Amniotic stem cell (primary cell): ENCODE data around the gene ZNF831.

ENCODE experiments used
- DNase-seq: peaks from one replicate; lab custom pipeline; 2025; lab: John Stamatoyannopoulos, UW

Gene ZNF831

DNA sequence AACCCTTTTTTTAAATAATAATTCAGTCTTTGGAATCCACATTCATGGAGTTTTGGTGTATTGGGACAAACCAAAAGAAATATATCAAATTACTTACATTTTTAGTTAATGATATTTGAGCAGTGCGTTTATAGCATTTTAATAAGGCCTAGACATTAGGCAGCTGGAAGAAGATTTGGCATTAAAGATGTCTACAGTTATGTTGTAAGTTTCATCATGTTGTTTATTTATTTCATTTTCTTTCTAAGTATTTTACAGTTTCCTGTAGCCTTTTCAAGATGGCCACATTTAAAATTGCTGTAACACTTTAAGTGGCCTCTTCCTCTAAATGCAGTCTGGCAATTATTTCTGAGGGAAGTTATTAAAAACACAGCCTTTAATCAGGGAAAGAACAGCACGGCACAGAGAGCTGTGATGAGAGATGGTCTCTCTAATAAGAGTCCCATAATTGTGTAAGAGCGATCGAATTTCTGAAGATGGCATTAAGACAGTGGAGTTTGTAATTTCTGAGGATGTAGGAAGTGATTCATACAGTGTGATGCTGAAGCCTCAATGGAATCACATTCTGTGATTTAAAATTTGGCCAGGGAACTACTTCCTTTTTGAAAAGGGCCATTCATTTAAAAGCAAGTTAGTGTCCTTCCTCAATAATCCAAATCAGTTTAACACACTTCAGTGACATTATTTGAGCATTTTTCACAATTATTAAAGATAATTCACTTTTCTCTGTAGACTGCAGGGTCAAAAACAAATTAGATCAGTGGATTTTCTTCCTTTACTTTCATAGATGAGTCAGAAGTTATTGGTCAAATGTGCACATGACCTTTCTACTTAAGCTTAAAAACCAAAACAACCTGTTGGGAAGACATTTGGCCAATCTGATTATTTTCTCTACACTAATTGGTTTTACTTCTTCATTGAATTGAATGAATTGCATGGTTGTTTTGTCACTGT, 84.4 kb downstream of the ZNF831 start:
- DNase-seq = no peak

DNA sequence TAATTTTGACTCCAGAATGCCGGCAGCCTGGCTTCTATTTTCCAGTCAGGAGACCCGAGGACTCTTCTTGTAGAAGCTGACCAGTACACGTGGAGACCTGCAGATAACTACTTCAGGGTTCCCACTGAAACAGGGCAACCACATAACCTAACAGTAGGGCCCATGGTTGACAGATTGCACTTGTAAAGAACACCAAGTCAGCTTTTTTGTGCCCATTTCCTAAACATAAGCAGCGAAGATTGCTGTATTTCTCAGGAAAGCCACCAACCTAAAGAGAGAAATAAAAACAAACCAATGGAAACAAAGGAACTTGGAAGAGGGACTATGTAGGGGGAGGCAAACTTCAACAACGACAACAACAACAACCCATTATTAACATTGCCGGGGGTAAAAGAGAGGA, 86.7 kb downstream of the ZNF831 start:
- DNase-seq = no peak

DNA sequence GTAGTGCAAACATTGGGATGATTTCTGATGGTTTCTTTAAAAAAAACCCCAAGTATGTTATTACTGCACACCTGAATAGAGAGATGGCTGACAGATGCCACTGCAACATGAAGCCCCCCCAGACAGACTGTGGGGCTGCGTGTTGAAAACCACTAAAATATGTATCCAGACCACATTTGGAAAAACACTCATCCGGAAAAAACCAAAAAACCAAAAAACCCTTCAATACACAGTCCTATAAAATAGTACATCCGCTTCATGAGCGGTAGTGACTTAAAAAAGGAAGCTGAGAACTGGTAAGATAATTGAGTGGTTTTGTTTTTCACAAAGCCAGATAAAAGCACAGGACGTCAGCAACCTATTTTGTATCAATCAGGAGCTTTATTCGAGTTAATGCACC, 89.7 kb downstream of the ZNF831 start:
- DNase-seq = no peak

DNA sequence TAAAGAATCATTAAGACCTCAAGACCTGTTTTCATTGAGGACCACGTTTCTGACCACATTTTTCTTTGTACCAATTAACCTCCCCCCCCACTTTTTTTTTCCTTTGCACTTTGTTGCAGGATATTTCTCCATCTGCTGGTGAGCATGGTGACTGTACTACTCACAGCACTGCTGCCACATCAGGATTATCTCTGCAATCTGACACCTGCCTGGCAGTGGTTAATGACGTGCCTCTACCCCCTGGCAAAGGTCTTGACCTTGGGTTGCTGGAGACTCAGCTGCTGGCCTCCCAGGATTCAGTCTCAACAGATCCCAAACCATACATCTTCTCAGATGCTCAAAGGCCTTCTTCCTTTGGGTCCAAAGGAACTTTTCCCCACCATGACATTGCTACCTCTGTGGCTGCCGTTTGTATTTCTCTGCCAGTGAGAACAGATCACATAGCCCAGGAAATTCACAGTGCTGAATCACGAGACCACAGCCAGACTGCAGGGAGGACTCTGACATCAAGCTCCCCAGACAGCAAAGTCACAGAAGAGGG, 90.2 kb downstream of the ZNF831 start:
- no peak for DNase-seq

DNA sequence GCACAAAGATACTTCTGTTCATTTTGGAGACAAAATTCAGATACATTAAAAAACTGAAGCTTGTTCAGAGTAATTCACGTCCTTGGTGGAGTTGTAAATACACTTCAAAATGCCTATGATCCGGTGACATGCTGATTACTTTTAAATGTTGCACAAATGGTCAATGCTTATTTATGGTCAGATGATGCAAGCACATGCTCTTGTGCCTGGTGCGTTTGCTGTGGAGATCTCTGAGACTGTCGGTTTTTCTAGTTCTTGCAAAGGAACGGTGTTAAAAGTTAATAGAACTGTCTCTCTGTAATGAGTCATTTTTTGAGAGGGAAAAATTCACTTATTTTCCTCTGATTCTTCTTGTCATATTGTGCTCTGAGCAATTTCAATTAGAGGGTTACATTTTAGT, 91.6 kb downstream of the ZNF831 start:
- DNase-seq = no peak

DNA sequence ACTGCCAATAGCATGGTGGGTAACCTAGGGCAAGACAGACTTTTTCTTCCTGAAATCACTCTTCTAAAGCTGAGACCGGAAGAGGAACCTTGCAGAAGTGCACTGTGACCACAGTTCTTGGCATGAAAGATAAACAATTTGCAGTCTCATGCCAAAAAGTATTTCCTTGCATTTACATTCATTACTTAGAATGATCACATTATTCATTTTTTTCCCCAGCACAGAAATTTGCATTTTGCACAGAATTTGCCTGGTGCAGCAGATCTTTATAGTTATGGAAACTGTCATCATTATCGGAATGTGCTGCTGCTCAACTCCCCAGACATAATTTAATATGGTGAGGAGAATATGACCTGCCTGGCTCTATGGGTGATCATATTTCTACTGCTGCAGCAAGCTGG, 94.6 kb downstream of the ZNF831 start:
- no peak for DNase-seq

DNA sequence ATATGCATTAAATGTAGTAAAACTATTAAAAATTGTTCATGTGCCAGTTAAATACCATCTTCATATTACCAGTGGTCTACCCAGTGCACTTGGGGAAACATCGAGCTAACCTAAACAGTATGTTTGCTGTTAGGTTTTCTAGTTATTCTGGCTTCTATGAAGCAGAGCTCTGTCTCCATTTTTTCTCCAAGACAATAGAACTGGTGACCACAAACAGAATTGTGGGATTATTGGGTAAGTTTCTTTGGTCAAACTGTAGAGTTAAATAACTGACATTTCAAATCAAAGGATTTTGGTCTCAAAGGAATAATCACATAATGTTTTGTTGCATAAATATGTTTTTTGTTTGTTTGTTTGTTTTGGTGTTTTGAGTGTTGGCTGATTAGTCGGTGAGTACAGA, 96.3 kb downstream of the ZNF831 start:
- no peak for DNase-seq

DNA sequence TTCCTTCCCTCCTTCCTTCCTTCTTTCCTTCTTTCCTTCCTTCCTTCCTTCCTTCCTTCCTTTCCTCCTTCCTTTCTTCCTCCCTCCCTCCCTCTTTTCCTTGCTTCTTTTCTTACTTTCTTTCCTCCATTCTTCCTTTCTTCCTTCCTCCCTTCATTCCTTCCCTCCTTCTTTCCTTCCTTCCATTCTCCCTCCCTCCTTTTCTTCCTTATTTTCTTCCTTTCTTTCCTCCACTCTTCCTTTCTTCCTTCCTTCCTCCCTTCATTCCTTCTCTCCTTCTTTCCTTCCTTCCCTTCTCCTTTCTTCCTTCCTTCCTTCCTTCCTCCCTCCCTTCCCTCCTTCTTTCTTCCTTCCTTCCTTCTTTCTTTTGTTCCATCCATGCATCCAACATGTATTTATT, 101.7 kb downstream of the ZNF831 start:
- no peak for DNase-seq

DNA sequence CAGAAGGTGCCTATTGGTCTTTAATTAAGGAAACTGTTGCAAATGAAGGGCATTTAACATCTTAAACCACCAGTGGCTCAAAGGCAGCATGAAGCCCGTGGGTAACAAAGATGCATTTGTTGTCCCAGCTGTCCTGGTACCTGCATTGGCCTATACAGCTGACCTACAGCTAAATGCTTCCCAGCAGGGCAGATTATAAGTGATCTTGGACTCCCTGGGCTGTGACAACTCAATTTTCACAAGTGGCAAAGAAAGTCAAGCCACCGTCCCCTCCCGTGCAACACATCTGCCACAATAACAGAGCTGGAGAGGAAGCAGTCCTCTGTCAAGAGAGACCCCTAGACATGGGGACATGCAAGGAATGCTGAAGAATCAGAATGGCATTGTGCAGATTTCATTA, 105.2 kb downstream of the ZNF831 start:
- no peak for DNase-seq

DNA sequence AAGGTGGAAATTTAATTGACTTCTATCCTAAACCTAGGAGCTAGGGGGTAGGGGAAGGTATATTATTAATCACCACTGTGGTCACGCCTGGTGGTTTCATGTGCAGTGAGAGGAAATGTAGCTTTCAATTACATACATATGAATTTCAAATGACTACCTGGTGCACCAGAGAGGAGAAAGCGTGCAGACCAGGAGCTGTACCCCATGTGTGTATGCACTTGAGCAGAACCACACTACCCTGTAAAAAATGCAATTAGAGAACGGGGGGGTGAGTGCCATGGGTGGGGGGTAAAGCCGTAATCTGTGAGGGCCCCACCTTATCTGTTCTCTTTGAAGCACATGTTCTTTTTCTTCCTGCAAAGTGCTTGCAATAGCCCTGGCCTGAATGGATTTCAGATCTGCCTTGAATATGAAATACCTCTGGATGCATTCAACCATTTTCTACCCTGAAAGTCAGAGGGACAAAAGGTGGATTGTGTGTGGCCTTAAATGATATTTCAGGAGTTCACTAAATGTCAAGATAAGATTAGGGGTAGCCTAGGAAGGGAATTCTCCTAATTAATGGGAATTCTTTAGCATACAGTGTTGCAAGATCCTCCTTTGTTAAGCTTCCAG, 105.9 kb downstream of the ZNF831 start:
- DNase-seq = no peak

DNA sequence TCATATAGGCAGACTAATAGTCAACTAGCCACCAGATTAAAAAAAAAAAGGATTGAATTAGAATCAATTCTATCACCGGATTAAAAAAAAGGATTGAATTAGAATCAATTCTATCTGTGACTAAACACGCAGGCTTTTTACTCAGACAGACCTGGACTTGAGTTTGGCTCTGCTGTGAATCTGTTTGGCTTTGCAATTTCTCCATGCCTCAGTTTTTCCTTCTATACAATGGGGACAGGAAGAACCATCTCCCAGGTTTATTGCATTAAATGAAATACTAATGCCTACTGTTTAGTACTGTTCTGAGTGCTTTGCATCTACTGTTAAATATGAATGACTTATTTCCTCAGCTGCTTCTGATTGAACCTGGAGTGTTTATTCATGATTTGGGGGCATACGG, 106.8 kb downstream of the ZNF831 start:
- no peak for DNase-seq

DNA sequence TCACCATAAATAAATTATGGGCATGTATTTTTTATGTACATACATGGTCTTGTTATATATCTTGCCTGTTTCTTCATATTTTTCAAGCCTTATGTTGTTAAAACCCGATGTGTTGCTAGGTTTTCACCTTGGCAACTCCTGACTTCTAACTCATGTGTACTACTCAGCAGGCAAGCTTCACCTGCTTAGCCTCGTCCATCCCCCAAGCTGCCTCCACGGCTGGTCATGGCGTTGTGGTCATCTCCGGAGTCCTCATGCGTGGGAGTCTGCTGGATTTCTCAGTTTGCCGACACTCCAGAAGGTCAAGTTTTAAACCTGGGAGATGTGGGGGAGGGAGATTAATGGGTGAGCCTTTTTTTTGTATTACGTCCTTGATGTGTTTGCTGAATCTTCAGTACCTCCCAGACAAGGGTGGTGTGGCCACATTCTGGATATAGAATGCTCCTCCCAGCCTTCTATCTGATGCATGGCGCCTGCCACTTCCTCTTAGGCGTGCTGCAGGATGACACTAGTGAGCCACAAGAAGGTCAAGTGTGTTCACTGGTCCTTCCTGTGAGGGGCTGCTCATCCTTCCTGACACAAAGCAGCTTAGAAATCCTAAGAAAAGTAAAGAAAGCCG, 110.2 kb downstream of the ZNF831 start:
- DNase-seq = no peak

DNA sequence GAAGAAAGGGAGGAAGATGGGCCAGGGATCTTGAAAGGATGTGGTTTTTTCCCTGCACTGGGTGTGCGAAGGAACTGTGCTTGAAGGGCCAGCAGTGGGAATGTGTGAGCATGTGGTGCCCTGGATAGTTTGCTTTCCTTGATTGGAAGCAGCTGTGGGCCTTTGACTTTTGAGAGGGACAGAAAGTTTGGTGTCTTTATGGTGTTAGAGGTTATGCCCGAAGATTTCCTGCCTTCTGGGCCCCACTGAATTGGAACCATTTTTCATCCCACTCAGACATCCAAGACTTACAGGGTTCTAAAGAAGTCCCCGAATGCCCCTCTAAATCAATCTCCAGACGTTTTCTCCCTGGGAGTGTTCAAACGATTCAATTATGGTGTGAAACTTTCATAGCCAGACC, 113.3 kb downstream of the ZNF831 start:
- DNase-seq = no peak

DNA sequence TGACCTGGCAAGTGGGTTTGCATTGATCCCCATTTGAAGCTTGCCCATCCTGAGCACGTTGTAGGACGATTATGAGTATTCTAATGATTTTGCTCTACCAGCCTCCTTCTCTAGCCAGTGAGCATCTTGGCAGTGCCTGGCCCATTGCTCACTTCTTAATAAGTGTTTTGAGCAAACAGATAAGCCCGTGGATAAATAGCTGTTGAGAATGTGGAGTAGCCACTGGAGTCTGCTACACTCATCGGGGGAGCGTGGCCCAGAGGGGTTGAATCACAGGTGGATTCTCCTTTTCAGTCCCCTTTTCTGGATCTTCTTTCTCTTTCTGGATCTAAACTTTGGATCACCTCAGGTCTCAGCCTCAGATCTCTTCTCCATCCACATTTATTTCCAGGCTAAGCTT, 120.8 kb downstream of the ZNF831 start:
- no peak for DNase-seq

DNA sequence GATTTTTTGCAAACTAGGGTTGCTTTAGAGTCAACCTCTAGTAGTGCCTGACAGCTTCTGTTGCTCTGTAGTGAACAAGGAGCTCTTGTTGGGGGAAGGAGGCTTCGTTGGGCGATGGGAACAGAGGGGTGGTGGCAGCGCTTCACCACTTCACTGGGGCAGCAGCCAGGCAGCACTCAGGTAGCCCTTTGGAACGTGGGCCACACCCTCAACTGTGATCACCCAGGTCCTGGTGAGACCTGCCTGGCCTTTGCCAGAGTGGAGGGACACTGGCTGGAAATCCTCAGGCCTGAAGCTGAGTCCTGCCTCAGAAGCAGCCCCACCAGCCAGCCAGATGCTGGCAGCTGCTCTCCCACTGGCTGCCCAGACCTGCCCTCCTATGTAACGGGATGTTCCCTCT, 126.4 kb downstream of the ZNF831 start:
- DNase-seq = no peak

DNA sequence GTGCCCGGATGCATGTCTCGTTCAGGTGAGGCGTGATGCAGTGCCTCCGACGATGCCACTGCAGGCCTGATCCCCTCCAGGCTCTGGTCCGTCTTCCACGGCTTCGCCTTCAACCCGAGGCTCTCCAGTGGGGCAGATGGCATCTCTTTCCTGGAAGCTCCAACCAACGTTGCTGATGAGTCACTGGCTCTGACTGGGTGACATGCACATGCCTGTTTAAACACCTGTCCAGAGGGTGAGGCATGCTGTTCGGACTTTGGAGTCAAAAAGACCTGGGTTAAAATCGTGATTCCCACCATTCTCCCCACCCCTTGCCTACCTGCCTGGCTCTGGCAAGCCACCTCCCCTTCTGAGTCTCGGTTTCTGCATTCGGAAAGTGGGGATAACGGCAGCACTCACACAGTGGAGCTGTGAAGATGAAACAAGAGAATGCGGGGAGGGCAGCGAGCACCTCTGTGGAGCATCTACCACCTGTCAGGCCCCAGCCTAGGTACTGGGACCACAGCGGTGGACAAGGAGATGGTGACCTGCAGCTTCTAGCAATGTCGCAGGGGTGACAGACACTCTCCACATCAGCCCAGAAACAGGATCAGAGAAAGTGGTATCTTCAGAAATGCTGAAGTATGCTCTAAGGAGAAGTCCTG, 128.2 kb downstream of the ZNF831 start:
- no peak for DNase-seq

DNA sequence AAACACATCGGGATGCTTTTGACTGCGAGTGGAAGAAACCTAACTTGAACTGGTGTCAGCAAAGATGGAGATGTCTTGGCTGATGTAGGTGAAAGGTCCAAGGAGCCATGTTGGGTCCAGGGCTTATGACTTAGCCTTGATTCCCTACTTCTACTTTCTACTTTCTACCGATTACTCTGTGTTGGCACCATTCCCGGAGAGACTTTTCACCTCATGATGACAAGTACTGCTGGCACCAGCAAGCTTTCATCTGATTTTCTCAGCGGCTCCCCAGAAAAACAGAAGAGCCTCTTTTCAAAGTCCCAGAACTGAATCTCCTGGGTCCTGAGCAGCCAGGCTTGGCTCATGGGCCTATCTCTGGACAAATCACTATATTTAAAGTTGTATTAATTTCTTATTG, 131.9 kb downstream of the ZNF831 start:
- no peak for DNase-seq

DNA sequence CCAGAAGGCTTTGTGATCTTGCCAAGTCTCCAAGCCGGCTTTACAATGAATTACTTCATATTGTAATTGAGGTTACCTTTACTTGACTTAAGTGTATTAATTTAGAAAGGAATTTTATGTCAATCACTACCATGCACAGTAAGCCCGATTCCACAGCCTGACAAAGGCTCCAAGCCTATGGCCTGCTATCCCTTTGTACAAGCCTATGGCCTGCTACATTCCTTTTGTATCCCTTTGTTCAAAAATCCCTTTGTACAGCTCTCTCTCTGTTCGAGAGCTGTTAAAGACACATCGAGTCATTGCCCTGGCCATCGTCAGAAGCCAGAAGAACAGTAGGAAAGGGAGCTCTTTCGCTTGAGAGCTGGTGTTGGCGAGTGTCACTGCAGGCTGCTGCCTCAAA, 134.1 kb downstream of the ZNF831 start:
- DNase-seq = no peak

DNA sequence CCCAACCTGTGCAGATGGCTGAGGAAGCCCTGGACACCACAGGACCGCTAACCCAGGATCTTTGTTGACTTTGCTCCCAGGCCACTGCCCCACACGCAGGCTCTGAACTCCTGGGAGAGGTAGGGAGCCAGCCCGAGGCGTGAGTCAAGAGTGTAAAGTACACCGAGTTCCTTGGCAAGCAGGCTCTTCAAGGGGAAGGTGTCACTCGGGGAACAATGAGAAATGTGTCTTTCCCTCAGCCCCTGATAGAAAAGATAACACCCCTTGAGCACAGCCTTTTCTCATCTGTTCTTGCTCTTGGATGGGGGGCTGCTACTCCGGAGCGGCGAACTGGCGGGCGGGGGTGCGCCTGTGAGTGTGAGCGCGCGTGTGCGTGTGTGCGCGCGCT, 136.3 kb downstream of the ZNF831 start:
- DNase-seq = no peak

DNA sequence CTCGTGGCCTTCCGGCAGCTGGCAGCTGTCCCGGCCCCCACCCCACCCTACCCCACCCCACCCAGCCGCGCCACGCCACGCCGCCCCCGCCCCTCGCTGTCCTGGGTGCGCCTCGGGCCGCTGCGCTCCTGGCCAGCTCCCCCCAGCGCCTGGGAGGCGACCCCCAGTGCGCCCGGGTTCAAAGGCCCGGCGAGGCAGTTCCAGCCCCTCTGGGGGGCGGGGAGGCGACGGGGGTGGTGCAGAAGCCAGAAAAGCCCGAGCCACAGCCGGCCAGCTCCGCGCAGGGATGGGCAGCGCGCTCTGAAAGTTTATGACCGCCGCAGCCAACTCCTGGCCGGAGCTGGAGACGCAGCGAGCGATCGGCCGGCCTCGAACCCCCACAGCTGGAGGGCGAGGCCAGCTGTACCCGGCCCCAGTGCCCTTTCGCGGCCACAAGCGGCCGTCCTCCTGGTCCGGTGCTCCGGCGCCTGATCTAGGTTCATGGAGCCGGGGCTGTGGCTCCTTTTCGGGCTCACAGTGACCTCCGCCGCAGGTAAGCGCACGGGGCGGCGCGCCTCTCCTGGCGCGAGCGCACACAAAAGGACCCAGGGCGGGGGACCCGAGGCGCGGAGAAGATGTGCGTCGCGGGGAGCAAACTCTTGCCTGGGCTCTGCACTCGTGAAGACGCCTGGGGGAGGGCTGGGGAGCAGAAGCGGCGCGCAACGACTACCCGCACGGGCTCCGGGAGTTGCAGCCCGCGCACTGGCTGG, 136.9 kb downstream of the ZNF831 start, which contains the start of gene EDN3:
EDN3 (plus strand) TSS at position 279 of the 749 bp plus-strand sequence; CDS start at position 481, 202 bp downstream.
- no peak for DNase-seq

DNA sequence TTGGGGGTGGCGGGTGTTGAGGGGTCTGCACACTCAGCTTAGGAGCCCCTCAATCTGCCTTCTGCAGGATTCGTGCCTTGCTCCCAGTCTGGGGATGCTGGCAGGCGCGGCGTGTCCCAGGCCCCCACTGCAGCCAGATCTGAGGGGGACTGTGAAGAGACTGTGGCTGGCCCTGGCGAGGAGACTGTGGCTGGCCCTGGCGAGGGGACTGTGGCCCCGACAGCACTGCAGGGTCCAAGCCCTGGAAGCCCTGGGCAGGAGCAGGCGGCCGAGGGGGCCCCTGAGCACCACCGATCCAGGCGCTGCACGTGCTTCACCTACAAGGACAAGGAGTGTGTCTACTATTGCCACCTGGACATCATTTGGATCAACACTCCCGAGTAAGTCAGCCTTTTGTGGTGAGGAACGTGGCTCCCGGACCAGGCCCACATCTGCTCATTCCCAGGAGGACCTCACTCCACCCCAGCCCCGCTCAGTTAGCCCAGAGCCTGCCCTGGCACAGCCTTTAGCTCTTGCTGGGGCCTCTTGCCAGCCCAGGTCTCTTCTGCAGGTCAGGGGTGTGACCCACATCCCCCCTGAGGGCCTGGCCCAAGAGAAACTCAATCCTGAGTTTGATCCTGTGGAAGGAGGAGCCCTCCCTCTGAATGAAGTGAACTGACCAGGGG, 137.9 kb downstream of the ZNF831 start:
- no peak for DNase-seq
